ENCODE data around the gene NPM1.

Gene NPM1

GRCh38 chr5:171428168-171428696 lies 40.6 kb downstream of the NPM1 start:
- no peak for DNase-seq (ENCODE audit: low spot score)
- TF ChIP-seq, protein P1, sequence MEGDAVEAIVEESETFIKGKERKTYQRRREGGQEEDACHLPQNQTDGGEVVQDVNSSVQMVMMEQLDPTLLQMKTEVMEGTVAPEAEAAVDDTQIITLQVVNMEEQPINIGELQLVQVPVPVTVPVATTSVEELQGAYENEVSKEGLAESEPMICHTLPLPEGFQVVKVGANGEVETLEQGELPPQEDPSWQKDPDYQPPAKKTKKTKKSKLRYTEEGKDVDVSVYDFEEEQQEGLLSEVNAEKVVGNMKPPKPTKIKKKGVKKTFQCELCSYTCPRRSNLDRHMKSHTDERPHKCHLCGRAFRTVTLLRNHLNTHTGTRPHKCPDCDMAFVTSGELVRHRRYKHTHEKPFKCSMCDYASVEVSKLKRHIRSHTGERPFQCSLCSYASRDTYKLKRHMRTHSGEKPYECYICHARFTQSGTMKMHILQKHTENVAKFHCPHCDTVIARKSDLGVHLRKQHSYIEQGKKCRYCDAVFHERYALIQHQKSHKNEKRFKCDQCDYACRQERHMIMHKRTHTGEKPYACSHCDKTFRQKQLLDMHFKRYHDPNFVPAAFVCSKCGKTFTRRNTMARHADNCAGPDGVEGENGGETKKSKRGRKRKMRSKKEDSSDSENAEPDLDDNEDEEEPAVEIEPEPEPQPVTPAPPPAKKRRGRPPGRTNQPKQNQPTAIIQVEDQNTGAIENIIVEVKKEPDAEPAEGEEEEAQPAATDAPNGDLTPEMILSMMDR (IDR thresholded peaks at IDR 0.05; ENCODE audit: borderline replicate concordance, control extremely low read depth, extremely low read depth, insufficient read depth, missing control alignments) = no peak
- in situ Hi-C loops (cut with MboI; ENCODE audit: low sequenced_read_pairs, unreplicated experiment) = no loop called here

DNA sequence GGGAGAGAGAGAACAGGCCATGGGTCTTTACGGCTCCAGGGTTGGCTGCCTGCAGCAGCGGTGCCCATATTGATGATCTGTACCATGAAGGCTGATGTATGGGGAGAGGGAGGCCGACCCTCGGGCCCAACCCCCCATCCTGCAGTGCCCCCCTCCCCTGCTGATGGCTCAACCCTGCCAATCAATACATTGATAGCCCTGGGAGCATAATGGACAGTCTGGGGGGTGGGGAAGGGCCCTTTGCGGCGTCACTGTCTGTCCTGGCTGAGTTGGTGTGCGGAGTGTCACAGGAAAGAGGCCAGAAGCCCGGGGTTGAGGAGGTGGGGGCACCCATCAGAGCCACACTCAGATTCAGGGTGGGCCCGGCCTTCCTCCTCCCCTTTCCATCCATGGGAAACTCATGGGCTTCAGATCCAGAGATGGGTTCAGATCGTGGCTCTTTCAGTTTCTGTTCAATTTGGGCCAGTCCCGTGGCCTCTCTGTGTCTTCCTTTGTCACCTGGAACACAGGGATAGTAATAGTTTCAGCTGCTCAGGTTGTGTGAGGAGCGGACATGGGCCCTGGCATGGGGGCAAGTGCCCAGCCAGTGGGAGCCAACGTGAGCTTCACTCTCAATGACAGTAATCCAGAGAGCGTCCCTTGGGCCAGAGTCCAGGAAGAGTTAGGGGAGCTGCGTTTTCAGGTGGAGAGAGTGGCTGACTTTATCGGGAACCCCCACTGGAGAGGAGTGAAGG lies 41.3 kb downstream of the NPM1 start:
- no peak for DNase-seq (ENCODE audit: low spot score)
- TF ChIP-seq, protein P1 (IDR thresholded peaks at IDR 0.05; ENCODE audit: borderline replicate concordance, control extremely low read depth, extremely low read depth, insufficient read depth, missing control alignments) = no peak
- in situ Hi-C loops (cut with MboI; ENCODE audit: low sequenced_read_pairs, unreplicated experiment) = no loop called here

GRCh38 chr5:171429543-171429910 lies 41.9 kb downstream of the NPM1 start:
- in situ Hi-C loops (cut with MboI; ENCODE audit: low sequenced_read_pairs, unreplicated experiment) = no loop called here
- TF ChIP-seq, protein P1 (IDR thresholded peaks at IDR 0.05; ENCODE audit: borderline replicate concordance, control extremely low read depth, extremely low read depth, insufficient read depth, missing control alignments) = no peak
- DNase-seq (ENCODE audit: low spot score) = no peak

- no peak for DNase-seq (ENCODE audit: low spot score)
- in situ Hi-C loops (cut with MboI; ENCODE audit: low sequenced_read_pairs, unreplicated experiment) = no loop called here
Observed at GRCh38 chr5:171431251-171431777, 43.7 kb downstream of the NPM1 start.

DNA sequence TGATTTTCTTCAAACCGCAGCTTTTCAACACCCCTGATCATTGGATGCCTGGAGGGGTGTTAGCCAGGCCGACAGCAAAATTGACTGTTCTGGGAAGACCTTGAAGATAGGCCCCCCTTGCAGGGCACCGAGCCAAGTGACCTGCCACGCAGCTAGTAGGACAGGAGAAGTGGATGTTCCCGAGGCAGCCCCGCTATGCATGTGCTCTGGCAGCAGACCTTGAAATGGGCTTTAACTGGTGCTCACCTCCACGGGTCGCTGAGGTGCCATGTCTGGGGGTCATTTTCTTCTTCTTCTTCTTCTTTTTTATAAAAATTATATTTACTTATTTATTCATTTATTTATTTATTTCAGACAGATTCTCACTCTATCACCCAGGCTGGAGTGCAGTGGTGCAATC lies 44.4 kb downstream of the NPM1 start:
- TF ChIP-seq, protein P1 (IDR thresholded peaks at IDR 0.05; ENCODE audit: borderline replicate concordance, control extremely low read depth, extremely low read depth, insufficient read depth, missing control alignments) = no peak
- in situ Hi-C loops (cut with MboI; ENCODE audit: low sequenced_read_pairs, unreplicated experiment) = no loop called here

More at GRCh38 chr5:171431251-171431777, 43.7 kb downstream of the NPM1 start:
- TF ChIP-seq, protein P1 (IDR thresholded peaks at IDR 0.05; ENCODE audit: borderline replicate concordance, control extremely low read depth, extremely low read depth, insufficient read depth, missing control alignments) = no peak

DNA sequence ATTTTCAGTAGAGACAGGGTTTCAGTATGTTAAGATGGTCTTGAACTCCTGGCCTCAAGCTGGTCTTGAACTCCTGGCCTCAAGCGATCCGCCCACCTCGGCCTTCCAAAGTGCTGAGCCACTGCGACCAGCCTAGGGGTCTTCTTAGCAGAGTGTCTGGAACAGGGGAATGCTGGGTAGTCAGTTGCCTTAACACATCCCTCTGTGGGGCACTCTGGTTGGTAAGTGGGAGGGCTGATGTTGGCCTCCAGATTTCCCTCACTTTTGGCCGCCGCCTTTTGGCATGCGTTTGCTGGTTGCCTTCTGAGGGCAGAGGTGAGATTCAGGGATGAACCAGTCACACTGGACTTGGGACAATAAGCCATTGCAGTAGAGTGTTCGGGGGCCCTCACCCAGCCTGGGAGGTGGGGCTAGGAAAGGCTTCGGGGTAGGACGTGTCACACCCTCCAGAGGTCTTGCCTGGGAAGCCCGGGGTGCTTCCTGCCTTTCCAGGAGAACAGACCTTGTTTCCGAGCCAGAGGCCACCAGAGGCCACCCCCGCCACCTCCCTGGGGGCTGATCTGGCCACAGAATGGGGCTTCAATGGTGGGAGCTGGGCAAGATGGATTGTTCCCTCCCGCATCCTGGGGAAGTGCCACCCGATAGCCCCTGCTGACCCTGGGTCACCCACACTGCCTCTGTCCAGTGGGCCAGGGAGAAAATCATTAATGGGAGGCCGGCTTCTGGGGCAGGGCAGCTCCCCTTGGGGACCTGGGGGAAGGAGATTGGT lies 45.1 kb downstream of the NPM1 start:
- in situ Hi-C loops (cut with MboI; ENCODE audit: low sequenced_read_pairs, unreplicated experiment) = no loop called here
- TF ChIP-seq, protein P1 (IDR thresholded peaks at IDR 0.05; ENCODE audit: borderline replicate concordance, control extremely low read depth, extremely low read depth, insufficient read depth, missing control alignments) = no peak
- DNase-seq (ENCODE audit: low spot score) = no peak

More for the DNA sequence above, 44.4 kb downstream of the NPM1 start:
- no peak for DNase-seq (ENCODE audit: low spot score)

All from GM13976 (cell line).